Effector CD8-positive, alpha-beta T cell (primary cell): Measurements from ENCODE around the gene PAX5.

Experiments
- DNase-seq: peaks from one replicate; lab custom pipeline; 2025; lab: John Stamatoyannopoulos, UW

Gene PAX5

GRCh38 chr9:36835271-36835996 lies 198.6 kb downstream of the PAX5 start:
- no peak for DNase-seq

- no peak for DNase-seq
Measured at GRCh38 chr9:36834736-36835135, 199.3 kb downstream of the PAX5 start.

- no peak for DNase-seq
Measured at GRCh38 chr9:36833954-36834353, 200.1 kb downstream of the PAX5 start.

- no peak for DNase-seq
Measured at GRCh38 chr9:36832164-36832795, 201.8 kb downstream of the PAX5 start.

- DNase-seq: no peak
Measured at GRCh38 chr9:36831381-36832161, 202.5 kb downstream of the PAX5 start.

GRCh38 chr9:36828611-36829013 lies 205.5 kb downstream of the PAX5 start:
- no peak for DNase-seq

GRCh38 chr9:36827593-36827992 lies 206.5 kb downstream of the PAX5 start:
- no peak for DNase-seq

- no peak for DNase-seq
Measured at GRCh38 chr9:36826581-36826980, 207.5 kb downstream of the PAX5 start.

- no peak for DNase-seq
Measured at GRCh38 chr9:36825179-36825578, 208.9 kb downstream of the PAX5 start.

- no peak for DNase-seq
Measured at GRCh38 chr9:36823934-36824333, 210.1 kb downstream of the PAX5 start.

GRCh38 chr9:36823466-36823865 lies 210.6 kb downstream of the PAX5 start:
- no peak for DNase-seq

- no peak for DNase-seq
Measured at GRCh38 chr9:36822201-36822600, 211.9 kb downstream of the PAX5 start.

- no peak for DNase-seq
Measured at GRCh38 chr9:36820392-36820861, 213.6 kb downstream of the PAX5 start.

GRCh38 chr9:36818965-36819870 lies 214.8 kb downstream of the PAX5 start:
- no peak for DNase-seq

- DNase-seq: no peak
Measured at GRCh38 chr9:36818242-36818938, 215.7 kb downstream of the PAX5 start.

- DNase-seq: no peak
Measured at GRCh38 chr9:36817160-36817834, 216.8 kb downstream of the PAX5 start.

GRCh38 chr9:36816371-36816770 lies 217.7 kb downstream of the PAX5 start:
- DNase-seq: no peak

GRCh38 chr9:36815566-36816348 lies 218.3 kb downstream of the PAX5 start:
- DNase-seq: no peak

GRCh38 chr9:36815023-36815422 lies 219.0 kb downstream of the PAX5 start:
- no peak for DNase-seq

- no peak for DNase-seq
Measured at GRCh38 chr9:36813154-36813553, 220.9 kb downstream of the PAX5 start.
